Stimulated activated CD4-positive, alpha-beta T cell treated with anti-CD3 and anti-CD28 coated beads, Interleukin-1b, Interleukin-23, amount 100 ng/mL, for 1 hour (primary cell): Measurements from ENCODE around the gene ANAPC16.
"Not testable (repeated sequence)": the region's sequence is repeated elsewhere in the genome, so short reads cannot be mapped to it uniquely, and the experiment has no call there.

Experiments
- DNase-seq, 2 donors: peaks; one replicate each; pipeline ENCODE4 v3.0.0-alpha.2; 2020; ENCODE audit warnings: low read depth in 2 of 2

The ANAPC16 gene

DNA sequence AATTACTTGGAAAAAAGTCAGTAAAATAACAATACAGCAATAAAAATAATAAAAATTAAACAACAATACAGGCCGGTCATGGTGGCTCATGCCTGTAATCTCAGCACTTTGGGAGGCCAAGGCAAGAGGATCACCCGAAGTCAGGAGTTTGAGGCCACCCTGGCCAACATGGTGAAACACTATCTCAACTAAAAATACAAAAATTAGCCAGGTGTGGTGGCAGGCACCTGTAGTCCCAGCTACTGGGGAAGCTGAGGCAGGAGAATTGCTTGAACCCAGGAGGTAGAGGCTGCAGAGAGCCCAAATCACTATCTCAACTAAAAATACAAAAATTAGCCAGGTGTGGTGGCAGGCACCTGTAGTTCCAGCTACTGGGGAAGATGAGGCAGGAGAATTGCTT lies 4.0 kb upstream of the ANAPC16 start:
- DNase-seq, result not testable (repeated sequence)

DNA sequence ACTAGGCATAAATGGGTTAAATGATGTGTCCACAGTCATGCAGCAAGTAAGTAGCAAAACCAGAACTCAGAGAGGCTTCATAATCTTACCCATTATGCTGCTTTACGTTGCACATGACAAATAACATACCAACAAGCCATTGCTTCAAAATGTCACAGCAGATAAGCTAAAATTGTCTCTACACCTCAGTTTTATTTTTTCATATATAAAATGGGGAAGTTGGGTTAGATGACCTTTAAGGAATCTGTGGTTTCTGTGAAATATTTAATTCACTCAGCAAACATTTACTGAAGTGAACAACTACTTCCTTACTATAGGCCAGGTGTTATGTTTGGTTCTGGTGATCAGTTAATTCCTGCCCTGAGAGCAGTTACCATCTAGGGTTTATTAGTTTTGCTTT lies 2.5 kb downstream of the ANAPC16 start:
- no peak for DNase-seq

DNA sequence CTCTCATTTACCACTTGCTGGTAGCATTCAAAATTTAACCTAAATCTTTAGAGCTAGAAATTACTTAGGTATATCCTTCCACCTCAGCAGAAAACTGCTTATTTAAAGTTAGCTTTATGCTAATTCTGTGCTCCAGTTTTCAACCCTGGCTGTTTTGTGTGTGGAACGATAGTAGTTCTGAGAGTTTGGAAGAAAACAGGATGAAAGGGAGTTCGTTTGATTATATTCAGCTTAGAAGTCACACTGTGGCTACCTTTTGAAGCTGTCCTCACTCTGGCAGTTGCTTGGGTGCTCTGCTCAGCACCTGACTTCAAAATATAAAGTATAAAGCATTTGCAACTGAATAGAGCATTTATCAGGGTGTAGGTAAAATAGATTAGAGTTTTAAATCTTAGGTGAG lies 2.9 kb downstream of the ANAPC16 start:
- DNase-seq, result no peak

DNA sequence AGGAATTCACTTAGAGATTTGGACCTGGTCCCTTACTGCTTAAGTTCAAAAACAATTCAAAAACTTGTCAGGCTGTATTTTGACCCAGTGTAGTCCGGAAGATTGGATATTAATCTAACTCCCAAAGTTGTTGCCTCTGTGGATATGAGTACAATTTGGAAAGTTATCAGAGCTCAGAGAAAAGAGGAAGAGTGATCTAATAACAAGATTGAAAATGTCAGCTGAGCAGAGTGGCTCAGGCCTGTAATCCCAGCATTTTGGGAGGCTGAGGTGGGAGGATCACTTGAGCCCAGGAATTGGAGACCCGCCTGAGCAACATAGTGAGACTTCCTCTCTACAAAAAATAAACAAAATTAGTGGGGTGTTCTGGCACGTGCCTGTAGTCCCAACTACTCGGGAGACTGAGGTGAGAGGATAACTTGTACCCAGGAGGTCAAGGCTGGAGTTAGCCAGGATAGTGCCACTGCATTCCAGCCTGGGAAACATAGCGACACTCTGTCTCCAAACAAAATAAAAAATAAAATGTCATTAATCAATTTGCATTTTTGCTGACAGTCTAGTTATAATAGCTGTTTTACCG lies 3.5 kb downstream of the ANAPC16 start:
- DNase-seq, result no peak

DNA sequence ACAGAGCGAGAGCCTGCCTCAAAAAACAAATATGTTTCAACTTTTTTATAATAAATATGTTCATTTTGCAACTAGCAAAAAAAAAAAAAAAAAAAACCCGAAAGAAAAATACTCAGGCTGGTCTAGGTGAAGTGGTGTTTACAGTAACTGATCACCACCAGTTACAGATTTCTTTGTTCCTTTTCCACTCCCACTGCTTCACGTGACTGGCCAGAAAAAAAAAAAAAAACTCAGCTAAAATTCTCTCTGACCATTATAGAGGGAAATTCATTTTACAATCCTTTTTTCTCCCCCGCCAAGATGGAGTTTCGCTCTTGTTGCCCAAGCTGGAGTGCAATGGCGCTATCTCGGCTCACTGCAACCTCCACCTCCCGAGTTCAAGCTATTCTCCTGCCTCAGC lies 4.8 kb downstream of the ANAPC16 start:
- no peak for DNase-seq

DNA sequence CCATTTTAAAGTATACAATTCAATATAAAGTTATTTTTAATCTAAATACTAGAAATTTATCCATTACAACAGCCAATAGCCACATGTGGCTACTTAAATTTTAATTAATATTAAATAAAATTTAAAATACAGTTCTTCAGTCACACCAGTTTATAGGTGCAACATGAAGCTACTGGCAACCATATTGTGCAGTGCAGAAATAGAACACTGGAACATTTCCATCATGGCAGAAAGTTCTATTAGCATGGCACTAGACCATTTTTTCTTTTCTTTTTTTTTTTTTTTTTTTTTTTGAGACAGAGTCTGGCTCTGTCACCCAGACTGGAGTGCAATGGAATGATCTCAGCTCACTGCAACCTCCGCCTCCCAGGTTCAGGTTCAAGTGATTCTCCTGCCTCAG lies 5.5 kb downstream of the ANAPC16 start:
- no peak for DNase-seq

DNA sequence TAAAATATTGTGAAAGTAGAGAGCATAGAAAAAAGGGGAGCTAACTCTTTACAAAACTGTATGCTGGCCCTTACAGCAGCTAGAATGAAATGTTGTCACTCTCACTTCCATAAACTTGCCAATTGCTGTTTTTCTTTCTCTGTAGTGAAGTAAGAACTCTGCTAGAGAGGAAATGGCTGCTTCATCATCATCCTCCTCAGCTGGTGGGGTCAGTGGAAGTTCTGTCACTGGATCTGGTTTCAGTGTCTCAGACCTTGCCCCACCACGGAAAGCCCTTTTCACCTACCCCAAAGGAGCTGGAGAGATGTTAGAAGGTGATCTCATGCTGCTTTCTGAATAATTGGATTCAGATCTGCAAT lies 7.9 kb downstream of the ANAPC16 start:
- DNase-seq, result no peak

DNA sequence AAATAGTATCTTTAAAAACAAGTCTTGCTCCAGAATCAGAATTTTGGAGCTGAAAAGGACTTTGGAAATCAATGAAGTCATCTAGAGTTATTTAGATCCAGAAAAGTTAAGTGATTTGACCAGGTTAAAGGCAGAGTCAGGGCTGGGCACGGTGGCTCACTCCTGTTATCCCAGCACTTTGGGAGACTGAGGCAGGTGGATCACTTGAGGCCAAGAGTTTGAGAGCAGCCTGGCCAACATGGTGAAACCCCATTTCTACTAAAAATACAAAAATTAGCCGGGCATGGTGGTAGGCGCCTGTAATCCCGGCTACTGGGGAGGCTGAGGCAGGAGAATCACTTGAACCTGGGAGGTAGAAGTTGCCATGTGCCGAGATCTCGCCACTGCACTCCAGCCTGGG lies 8.4 kb downstream of the ANAPC16 start:
- DNase-seq, result not testable (repeated sequence)

DNA sequence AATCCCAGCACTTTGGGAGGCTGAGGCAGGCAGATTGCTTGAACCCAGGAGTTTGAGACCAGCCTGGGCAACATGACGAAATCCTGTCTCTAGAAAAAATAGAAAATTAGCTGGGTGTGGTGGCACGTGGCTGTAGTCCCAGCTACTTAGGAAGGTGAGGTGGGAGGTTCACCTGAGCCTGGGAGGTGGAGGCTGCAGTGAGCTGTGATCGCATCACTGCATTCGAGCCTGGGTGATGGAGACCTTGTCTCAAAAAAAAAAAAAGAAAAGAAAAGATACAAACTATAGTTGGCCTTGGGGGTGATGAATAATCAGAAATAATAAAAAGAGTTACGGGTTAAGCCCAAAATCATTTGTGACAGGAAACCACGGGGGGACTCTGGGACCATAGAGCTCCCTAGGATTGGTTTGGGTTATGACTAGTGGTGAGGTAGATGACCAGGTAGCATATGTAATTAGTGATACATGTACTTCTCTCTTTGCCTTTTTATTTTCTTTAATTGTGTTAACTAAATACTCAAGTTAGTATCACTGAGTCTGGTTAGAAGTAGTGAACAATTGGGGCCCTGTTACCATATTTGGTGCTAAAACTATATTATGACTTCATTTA lies 10.7 kb downstream of the ANAPC16 start:
- DNase-seq, result no peak

DNA sequence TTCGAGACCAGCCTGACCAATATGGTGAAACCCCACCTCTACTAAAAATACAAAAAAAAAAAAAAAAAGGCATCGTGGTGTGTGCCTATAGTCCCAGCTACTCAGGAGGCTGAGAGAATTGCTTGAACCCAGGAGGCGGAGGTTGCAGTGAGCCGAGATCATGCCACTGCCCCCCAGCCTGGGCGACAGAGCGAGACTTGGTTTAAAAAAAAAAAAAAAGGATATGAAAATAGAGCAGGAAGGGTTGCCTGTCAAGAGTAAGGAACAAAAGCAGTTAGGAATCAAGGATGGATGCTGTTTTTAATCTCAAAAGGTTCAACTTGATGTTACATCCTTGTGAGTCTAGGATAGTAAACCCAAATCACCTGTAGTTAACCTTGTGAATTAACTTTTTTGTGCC lies 12.0 kb downstream of the ANAPC16 start:
- no peak for DNase-seq

DNA sequence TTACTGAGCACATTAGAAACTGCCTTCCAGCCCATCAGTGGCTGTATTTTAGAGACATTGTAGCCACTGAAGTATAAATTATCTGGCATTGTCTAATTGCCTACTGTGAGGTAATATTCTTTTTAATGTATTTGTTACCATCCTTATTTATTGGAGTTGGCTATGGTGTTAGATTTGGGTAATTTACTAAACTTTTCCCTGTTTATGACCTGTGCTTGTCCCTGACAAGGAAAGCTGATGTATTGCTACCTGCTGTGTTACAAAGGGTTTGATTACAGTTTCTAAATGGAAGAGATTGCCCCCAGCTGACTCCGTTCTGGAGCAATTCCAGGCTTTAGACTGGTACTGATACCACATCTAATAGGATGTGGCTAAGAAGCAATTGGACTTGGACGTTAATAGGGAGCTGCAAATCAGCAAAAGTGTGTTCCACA lies 12.5 kb downstream of the ANAPC16 start:
- DNase-seq, result no peak

DNA sequence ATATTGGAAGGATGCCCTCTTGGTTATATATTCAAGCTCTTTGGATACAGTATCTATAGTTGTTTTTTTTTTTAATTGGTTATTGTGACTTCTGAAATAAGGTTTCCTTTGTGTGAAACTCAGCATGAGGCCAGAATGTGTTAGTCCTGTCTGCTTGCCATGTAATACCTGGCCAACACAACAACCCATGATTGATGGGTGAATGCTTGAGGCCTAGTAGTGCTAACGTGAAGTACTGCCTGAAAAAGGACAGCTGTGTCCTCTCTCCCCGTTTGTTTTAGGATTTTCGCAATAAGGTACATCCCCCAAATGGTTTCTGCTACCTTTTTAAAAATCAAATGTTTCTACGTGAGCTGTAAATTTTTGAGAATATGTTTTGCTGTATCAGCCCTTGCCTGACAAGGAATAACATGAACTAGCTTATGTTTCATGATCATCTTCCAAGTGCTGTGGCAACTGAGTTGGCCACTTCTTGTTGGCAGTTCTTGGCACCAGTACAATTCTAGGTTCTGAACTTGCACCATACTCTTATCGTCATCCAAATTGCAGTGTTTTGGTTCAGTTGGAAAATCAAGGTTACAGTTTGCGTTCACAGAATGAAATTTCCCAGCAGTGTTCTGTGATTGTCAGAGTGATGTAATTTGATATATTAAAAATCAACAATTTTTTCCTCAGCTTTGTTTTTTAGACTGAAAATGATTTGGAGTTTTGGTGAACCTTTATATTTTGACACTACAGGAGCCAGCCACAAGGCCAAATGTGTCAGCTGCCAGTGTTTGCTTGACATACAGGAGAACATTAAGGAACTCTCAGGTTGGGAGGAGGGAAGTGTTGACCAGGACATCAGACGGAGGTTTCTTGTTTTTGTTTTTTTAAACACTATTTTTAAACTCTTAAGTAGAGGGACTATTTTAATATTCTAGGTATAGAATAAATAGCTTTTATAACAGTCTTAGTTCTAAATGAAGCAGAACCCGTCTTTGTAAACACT lies 13.7 kb downstream of the ANAPC16 start:
- no peak for DNase-seq

DNA sequence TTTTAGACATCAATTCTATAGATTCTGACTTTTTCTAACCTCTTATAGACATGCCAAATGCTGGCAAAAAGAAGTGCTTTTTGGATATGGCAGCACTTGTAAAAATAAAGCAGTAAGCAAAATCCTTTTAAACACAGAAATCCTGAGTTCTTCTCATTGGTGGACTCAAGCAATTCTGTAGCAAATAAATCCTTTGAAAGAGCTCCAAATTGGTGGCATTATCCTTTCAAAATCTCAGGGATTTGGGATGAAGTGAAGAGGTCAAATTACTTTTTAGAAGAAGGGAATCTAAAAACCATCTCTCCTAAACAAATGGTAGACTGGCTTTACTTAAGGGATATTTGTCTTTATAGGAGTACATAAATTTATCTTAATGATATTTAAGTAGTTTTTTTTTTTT lies 17.8 kb downstream of the ANAPC16 start:
- no peak for DNase-seq

DNA sequence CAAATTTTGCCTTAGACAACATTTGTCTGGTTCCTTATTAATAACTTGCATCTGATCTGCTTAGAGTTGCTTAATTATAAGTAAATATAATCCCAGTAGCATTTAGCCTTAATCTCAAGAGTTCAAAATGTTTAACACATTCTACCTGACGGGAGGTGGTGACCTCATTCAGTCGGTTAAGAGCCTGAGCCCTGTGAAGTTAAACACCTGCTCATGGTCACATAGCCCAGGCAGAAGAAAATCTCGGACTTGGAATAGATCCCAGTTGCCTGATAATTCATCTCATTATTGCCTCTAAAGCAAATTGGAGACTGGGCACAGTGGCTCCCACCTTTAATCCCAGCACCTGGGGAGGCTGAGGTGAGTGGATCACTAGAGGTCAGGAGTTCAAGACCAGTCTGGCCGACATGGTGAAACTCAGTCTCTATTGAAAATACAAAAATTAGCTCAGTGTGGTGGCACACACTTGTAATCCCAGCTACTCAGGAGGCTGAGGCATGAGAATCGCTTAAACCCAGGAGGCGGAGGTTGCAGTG lies 18.8 kb downstream of the ANAPC16 start:
- no peak for DNase-seq

DNA sequence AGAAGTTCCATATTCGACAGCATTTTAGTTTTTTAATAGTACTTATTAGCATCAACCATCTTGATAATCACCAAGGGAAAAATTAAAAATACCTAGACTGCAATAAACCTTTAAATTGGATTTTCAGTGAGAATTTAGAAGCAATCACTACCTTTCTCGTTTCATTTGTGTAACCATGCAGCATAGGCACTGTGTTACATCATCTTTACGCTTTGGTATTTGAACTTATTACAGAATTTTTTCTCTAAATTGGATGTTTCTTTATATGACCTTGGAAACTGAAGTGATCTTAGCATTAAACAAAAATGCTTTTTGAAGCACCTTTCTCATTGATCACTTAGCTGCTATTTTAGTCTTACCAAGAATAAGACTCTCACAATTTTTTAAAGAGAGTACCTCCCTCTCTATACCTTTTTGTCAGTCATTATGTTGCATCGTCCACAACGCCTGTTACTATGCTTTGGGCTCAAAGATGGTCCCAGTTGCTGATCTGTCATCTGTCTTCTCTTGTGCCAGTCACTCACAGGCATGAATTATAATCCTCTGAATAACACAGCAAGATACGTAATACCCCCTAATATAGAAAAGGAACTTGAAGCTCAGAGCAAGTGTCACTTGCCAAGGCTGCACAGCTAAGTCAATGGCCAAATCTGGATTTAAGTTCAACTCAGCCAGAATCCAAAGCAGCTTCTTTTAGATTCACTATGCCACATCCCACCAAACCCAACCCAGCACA lies 19.9 kb downstream of the ANAPC16 start:
- no peak for DNase-seq

DNA sequence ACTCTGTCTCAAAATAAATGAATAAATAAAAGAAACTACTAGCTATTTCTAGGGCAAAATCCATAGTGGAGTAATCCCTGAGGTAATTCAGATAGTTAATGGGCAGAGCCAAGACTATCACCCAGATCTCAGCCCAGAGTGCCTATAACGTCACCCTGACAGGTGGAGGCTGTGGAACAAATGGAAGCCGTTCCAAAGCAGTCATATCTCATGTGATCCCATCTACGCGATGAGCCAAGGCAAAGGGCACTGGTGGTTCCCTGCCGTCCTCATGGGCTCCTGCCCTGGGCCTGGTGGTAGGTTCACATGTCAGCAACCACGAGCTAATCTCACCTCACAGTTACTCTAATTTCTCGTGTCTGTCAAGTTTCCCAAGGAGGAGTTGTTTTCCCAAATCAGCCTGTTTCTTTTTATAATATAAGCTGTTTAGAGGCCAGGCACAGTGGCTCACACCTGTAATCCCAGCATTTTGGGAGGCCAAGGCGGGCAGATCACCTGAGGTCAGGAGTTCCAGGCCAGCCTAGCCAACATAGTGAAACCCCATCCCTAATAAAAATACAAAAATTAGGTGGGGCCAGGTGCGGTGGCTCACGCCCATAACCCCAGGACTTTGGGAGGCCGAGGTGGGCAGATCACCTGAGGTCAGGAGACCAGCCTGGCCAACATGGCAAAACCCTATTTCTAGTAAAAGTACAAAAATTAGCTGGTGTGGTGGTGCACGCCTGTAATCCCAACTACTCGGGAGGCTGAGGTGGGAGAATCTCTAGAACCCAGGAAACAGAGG lies 22.8 kb downstream of the ANAPC16 start:
- DNase-seq, result no peak

DNA sequence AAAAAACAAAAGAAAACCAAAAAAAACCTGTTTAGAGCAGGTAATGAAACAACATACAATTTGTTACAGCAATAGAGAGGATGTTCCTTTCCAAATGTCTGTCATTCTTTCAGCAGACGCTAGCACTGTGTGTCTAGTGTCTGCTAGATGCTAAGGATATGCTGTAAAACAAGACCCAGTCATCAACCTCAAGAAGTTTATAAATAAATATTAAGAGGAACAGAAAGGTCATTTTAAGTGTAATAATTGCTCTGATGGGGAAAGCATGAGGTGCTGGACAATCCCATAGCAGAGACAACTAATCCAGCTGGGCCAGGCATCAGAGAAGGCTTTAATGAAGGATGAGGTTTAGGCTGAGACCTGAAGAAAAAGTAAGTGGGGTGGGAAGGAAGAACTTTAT lies 23.6 kb downstream of the ANAPC16 start:
- DNase-seq, result no peak

DNA sequence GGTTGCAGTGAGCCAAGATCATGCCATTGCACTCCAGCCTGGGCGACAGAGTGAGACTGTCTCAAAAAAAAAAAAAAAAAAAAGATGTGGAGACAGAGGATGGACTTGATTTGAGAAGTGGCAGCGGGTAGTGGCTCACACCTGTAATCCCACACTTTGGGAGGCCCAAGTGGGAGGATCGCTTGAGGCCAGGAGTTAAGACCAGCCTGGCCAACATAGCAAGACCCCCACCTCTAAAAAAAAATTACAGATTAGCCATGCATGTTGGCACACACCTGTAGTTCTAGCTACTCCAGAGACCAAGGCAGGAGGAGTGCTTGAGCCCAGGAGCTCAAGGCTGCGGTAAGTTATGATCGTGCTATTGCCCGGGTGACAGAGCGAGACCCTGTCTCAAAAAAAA lies 24.6 kb downstream of the ANAPC16 start:
- no peak for DNase-seq

DNA sequence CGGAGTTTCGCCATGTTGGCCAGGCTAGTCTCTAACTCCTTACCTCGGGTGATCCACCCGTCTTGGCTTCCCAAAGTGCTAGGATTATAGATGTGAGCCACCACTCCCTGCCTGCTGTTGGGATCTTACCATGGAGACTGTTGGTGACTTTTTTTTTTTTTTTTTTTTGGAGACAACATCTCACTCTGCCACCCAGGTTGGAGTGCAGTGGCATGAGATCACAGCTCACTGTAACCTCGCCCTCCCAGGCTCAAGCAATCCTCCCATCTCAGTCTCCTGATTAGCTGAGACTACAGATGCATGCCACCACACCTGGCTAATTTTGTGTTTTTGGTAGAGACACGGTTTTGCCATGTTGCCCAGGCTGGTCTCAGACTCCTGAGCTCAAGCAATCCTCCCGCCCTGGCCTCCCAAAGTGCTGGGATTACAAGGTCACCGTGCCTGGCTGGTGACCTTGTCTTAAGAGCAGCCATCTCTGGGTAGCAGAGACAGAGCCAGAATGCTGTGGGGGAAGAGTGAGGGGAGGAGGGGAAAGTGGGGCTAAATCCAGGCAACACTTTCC lies 26.0 kb downstream of the ANAPC16 start:
- no peak for DNase-seq

DNA sequence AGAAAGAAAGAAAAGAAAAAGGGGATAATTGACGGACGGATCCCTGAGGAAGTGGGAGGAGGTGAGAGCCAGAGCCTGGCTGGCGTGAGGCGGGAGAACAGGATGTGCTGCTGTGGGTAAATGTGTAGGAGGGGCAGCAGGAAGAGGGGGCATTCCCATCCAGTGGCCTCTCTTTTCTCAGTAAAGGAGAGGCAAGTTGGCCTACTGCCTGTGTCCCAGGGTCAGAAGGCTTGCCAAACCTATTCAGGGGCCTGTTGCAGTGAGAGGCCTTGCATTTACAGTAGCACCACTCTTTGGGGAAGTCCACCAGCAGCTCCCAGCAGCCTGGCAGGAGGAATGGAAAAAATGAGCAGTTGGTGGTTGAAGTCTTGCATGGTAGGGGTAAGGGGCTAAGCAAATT lies 26.9 kb downstream of the ANAPC16 start:
- no peak for DNase-seq
